HG03575 (cell line): Measurements from ENCODE around the gene CBY2.
"Not testable (repeated sequence)": the region's sequence is repeated elsewhere in the genome, so short reads cannot be mapped to it uniquely, and the experiment has no call there.

Experiments
- ATAC-seq: cut with Tn5 transposase; IDR thresholded peaks from one replicate; pipeline ENCODE4 v1.9.1; 2021; ENCODE audit not compliant: unreplicated experiment, insufficient number of reproducible peaks, low FRiP score; ENCODE audit errors: extremely low read depth

CBY2 gene

GRCh38 chr13:45731455-45731854, 29.3 kb downstream of the CBY2 start:
- no peak for ATAC-seq

GRCh38 chr13:45732916-45733315, 30.8 kb downstream of the CBY2 start:
- ATAC-seq, result no peak

- ATAC-seq, result no peak
Observed at GRCh38 chr13:45733361-45733760, 31.2 kb downstream of the CBY2 start.

GRCh38 chr13:45737571-45738017, 35.5 kb downstream of the CBY2 start:
- ATAC-seq, result no peak

- no peak for ATAC-seq
Observed at GRCh38 chr13:45742985-45743384, 40.9 kb downstream of the CBY2 start.

- no peak for ATAC-seq
Observed at GRCh38 chr13:45744979-45745378, 42.9 kb downstream of the CBY2 start.

- ATAC-seq, result no peak
Observed at GRCh38 chr13:45747071-45747470, 45.0 kb downstream of the CBY2 start.

GRCh38 chr13:45748941-45749759, 47.0 kb downstream of the CBY2 start:
- ATAC-seq, result no peak

GRCh38 chr13:45750566-45750965, 48.4 kb downstream of the CBY2 start:
- no peak for ATAC-seq

GRCh38 chr13:45751885-45752284, 49.8 kb downstream of the CBY2 start:
- ATAC-seq, result no peak

- ATAC-seq, result no peak
Observed at GRCh38 chr13:45752510-45752909, 50.4 kb downstream of the CBY2 start.

GRCh38 chr13:45756498-45756897, 54.4 kb downstream of the CBY2 start:
- not testable (repeated sequence) for ATAC-seq

GRCh38 chr13:45757589-45757988, 55.5 kb downstream of the CBY2 start:
- ATAC-seq, result not testable (repeated sequence)

GRCh38 chr13:45763419-45763818, 61.3 kb downstream of the CBY2 start:
- ATAC-seq, result no peak
